ENCODE results near the gene FAM120C. TPM values are rescaled to one million over a fixed set of nuclear protein-coding genes. Genes with fewer than 3 reads are reported as not detected.

FAM120C gene, protein sequence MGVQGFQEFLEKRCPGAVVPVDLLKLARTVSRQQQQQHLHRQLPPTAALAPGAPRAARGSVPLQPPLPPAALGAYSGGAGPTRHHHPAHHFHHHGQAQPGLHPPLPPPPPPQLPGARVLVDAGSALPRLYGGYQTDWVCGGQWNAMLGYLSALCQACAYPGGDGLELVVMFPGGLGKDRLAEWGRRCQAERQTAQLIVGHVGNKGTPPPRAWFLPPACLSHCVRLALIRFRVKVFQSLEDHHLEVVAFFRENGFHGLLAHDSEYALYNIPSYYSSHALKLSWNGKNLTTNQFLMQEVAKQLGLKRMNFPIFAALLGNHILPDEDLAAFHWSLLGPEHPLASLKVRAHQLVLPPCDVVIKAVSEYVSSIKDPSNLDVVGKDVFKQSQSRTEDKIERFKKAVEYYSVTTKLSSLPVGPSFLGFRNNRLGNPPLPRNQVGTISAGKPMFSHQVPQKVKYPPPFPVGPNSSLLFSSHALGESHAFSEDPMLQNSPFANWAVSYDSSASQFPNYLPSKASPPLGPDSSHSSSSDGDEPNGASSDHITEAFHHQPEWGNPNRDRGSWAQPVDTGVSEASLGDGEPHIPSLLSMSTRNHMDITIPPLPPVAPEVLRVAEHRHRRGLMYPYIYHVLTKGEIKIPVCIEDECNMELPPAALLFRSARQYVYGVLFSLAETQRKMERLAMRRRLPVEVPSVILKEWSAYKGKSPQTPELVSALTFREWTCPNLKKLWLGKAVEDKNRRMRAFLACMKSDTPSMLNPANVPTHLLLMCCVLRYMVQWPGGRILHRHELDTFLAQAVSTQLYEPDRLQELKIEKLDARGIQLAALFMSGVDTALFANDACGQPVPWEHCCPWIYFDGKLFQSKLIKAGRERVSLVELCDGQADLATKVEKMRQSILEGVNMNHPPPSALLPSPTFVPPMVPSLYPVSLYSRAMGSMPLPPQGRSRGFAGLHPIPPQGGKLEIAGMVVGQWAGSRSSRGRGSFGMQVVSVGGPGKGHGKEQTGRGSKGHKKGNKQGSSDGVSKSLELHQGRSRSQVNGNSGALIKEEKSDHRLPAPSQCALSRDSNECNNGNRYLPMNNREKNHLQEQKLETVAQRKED
- 19.3 and 22.2 TPM in 2 replicates for total RNA-seq
- 5.5 TPM for polyA plus RNA-seq (2012)

DNA sequence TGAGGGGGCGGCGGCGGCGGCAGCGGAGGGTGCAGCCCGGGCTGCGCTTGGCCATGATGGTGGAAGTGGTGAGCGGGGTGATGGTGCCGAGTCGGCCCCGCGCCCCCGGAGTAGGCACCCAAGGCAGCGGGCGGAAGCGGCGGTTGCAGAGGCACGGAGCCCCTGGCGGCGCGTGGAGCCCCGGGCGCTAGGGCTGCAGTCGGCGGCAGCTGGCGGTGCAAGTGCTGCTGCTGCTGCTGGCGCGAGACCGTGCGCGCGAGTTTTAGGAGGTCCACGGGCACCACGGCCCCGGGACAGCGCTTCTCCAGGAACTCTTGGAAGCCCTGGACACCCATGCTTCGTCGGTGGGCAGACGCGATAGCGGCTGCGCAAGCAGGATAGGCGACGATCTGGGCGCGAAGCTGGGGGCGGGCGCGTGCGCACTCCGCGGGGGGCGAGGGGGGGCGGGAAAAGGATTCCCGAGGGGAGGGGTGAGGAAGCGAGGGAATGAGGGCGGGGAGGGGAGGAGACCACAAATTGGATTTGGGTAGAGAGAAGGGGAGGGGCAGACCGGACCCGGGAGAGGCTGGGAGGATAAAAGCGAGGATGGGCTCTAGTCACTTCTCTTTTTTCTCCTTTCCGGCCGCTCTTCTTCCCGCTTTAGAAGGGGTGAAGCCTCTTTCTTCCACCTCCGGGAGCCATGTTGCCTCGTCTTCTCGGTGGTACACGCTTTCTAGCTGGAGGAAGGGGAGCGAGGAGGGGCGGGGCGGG lies at the start of gene FAM120C:
TSS of gene FAM120C (minus strand) at position 391 of the 750 bp plus-strand sequence. CDS start at position 335, 56 bp downstream.
- peak; percentile 82 for DNase-seq (ENCODE audit: low read depth)

DNA sequence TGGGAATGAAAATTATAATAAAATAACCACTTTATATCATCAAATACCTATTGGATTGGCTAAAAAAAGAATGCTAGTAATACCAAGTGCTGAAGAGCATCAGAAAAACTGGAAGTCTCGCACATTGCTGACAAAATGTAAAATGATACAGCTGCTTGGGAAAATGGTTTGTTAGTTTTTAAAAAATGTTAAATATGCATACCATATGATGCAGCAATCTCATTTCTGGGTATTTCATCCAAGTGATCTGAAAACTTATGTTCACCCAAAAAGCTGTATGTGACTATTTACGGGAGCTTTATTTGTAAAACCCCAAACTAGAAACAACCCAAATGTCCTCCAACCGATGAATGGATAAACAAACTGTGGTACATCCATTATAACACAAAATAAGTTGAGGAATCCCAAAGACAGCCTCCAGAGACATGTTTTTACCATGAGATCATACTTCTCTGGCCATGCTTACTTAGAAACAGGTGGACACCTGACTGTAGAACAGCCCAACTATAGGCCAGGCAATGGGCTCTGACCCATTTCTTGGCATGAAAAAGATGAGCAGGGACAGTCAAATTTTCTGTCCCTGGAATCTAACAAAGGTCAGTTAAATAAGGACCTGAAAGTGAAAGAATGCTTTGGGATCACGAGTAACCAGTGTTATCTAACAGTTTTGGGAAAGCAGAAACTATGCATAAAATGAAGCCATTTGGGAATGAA lies 47.5 kb upstream of the FAM120C start:
- DNase-seq (ENCODE audit: low read depth) = no peak

DNA sequence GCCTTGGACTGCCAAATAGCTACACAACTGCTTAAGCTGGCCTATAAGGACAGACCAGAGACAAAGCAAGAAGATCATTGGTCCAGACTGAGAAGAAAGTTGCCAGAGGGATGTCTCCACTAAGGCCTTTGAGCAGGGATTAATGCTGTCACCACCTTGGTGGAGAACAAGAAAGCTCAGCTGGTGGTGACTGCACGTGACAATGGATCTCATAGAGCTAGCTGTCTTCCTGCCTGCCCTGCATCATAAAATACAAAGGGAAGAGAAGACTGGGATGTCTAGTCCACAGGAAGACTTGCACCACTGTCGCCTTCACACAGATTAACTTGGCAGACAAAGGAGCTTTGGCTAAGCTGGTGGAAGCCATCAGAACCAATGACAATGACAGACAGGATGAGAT lies 40.5 kb upstream of the FAM120C start:
- no peak for DNase-seq (ENCODE audit: low read depth)

DNA sequence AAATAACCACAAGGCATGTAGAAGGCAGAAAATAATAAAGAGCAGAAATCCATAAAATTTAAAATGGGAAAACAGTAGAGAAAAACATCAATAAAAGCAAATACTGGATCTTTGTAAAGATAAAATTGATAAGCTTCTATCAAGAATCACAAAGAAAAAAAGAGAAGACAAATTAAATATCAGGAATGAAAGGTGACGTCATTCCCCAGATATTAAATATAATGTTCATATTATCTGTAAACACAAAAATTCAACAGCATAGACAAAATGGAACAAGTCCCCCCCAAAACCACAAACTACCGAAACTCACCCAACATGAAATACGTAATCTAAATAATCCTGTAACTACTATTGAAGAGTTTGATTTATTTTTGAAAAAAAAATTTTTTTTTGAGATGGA lies 30.5 kb upstream of the FAM120C start:
- no peak for DNase-seq (ENCODE audit: low read depth)

DNA sequence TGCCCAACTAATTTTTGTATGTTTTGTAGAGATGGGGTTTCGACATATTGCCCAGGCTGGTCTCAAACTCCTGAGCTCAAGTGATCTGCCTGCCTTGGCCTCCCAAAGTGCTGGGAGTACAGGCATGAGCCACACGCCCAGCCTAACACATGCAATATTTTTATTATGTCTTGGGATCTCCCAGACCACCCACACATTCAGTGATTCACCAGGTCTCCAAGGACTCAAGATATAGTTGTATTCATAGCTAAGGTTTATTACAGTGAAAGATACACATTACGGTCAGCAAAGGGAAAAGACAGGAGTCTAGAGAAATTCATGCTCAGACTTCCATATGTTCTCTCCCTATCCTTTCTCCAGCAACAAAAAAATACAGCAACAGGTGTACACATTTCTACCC lies 25.5 kb upstream of the FAM120C start:
- peak; percentile 13 for DNase-seq (ENCODE audit: low read depth)

DNA sequence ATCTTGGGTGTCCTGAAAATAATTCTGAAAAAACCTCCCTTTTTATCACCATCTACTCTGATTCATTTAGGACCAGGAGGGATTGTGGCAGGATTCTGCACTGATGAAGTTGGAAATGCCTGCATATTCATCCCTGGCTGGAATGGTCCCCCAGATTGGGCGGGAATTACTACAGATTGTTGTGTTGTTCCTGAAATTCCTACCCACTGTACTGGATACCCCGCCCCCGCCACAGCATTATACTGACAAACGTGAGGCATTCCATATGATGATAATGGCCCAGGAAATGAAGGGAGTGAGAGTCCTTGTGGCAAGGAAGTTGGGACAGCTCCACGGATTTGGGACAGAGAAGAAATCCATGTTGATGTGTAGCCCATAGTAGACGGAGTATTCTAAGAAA lies 15.2 kb upstream of the FAM120C start:
- DNase-seq (ENCODE audit: low read depth) = no peak

DNA sequence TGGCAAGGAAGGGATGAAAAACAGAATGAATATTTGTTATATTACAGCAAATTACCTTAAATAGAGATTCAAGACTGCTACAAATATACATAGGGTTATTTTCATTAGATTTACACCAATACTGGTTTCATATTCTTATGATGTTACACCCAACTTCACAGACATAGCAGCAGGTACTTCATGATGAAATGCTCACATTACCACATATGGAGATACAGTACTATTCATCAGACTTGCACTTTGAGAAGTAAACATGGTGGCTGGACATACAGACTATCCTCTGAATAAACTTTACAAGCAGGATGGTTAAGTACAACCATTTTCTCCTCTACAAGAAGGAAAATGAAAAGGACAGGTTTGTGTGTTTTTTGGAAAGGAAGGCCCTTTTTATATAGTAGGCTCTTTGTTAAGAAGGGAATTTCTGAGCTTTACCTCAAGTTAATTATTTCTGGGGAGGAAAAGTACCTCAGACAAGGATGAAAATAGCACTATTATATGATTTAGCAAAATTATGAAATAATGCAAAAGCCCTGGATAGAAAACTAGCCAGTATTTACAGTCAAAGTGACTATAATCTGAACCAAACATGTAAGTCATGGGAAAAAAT lies 12.0 kb upstream of the FAM120C start:
- no peak for DNase-seq (ENCODE audit: low read depth)

DNA sequence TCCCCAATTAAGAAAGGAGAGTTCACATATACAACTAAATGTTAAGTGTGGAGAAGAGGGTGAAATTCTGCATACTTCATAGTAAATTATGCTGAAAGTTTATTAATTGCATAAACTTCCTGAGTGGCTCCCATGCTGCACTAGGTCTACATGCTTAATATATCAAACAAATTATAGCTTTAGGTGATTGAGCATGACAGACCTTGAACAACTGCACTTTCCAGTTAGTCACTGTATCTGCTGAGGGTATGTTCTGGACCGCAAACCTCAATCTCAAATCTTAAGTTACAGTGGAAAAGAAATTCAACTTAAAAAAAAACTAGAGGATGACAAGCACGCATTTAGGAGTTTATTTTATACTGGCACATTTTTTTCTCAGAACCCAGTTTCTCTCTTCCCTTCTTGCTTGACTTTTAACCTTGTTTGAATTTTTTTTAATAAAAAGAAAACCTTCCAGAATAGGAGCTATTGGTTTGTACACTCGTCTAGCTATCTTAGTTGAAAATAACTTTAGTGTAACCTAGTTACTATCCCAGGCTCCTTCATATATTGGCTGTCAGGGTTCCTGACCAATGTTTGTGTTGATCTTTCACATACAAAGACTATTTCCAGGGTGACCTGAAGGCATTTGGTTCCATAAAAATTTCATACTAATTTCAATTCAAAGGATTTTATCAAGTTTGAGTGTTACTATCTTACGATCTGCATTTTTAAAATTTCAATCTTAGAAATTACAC lies 10.2 kb upstream of the FAM120C start:
- peak; percentile 64 for DNase-seq (ENCODE audit: low read depth)

DNA sequence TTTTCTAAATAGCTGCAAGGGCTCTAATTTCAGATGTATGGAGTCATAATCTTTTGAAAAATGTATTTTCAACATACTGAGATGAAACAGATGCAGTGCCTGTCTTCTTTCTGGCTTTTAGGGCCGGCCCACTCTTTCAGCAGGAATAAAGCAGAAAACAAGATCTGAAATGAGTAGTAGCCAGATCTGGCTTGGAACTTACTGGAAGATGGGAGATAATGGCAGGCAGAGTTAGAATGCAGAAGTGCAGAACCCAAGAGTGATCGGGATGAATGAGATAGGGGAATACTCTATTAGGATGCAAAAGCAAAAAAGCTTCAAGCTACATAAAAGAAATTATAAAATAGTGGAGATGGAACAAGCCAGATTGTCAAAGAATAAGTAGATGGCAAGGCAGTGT lies 1.4 kb upstream of the FAM120C start:
- no peak for DNase-seq (ENCODE audit: low read depth)

DNA sequence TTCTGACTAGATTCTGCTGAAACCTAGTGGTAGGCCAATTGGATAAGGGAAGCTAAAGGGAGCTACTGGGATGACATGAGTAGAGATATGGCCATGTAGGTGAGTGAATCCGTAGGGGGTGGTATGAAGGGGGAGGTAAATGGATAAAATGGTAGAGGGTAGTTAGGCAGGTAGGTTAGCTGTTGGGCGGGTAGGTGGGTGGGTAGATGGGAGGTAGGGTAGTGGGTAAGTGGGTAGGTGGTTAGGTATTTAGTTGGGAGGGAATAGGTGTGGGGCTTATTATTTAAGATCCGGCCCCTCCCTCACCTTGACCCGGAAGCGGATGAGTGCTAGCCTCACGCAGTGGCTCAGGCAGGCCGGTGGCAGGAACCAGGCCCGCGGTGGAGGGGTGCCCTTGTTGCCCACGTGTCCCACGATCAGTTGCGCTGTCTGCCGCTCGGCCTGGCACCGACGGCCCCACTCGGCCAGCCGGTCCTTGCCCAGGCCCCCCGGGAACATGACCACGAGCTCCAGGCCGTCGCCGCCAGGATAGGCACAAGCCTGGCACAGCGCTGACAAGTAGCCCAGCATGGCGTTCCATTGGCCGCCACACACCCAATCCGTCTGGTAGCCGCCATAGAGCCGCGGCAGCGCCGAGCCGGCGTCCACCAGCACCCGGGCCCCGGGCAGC lies 725 bp downstream of the FAM120C start:
- DNase-seq (ENCODE audit: low read depth) = peak; percentile 51

DNA sequence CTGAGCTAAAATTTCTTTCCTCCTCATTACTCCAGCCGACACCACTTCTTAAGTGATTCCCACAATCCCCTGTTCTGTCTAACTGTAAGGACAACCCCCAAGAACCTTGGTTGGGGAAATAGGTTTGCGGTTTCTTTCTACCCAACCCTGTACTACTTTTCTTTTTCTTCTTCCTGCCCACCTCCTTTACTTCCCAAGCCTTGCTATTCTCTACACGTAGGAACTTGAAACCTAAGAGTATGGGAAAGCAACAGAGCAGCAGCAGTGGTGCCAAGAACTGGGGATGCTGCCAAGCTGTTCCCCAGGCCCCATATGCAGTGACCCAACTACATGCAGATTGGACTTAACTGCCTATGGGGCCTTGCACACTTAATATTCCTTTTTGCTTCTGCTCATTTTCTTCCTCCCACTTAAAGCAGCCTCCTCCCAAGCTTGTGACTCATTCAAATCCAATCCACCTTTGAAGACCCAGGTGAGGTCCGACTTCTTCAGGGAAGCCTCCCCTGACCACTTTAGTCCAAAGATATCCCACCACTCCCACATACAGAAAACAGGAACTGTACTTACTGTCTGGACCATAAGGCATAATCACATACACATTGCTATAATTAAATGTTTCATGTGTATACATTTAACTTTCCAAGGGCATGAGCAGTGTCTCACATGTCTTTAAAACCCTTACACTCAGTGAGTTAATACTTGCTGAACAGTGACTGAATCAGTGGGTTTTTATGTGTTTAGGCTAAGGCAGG lies 1.7 kb downstream of the FAM120C start:
- DNase-seq (ENCODE audit: low read depth) = no peak

DNA sequence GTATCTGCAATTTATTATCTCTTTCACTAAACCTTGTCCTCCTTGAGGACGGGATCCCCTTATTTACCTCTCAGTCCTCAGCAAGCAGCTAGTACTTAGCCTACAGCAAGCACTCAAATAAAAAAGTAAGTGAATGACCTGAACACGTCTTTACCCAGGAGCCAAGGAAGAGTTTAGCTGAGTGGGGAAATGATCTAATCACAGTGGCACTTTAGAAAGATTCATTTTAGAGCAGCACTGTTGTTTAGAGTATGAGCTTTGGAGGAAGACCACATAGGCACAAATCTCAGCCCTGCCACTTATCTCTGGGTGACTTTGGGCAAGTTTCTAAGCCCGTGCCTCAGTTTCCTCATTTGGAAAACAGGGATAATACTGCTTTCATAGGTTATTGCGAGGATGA lies 2.7 kb downstream of the FAM120C start:
- no peak for DNase-seq (ENCODE audit: low read depth)

DNA sequence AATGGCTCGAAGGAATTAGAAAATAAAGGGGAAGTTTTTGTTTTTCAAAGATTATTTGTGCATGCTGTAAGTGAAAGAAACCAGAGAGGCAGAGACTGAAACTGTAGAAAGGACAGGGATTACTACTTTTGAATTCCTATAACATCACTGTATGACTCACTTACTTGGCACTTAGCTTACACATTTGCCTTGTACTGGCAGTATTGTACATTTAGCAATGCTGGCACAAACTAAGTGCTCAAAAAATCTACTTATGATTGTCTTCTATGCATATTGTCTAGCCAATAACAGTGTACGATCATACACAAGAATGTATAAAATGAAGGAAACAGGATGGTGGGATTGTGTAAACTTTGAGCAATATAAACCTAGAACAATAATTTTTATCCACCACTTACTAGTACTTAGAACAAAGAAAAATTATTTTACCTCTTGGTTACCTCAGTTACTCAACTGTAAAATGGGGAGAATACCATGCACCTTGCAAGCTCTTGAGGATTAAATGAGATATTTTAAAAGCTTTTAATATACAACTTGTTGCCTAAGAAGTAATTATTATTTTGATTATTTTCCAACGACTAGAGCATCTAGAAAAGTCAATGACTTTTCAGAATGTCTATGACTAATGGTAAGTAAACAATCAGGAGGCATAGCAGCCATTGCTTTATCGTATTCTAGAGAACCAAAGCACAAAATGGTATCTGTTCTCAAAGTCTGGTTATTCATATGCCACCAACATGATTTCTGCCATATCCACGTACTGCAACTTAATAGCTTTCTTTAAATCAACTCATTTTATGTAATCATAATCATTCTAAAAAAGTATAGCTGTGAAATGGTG lies 4.7 kb downstream of the FAM120C start:
- DNase-seq (ENCODE audit: low read depth) = no peak

DNA sequence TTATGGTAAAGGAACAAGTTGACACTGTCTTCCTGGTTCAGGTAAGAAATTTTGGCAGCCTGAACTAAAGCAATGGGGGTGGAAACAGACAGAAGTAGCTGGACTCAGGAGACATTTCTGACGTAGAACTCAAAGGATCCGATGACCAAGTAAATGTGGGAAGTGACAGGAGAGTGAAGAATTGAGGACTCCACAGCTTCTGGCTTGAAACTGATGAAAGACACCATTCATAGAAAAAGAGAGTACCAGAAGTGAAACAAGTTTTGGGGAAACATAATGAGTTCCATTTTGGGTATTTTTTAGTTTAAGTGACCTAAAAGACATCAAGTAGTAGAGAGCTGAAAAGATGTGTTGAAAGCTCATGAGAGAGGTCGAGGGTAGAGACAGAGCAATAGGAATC lies 5.7 kb downstream of the FAM120C start:
- DNase-seq (ENCODE audit: low read depth) = no peak

DNA sequence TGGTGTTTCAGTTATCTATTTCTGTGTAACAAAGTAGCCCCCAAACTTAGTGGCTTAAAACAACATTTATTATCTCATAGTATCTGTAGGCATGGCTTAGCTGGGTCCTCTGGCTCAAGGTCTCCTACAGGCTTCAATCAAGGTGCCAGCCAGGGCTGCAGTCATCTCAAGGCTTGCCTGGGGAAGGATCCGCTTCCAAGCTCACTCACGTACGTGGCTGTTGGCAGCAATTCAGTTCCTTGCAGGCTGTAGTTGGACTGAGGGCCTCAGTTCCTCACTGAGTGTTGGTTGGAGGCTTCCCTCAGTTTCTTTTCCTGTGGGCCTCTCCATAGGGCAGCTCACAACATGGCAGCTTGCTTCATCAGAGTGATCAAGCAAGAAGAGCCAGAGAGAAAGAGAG lies 9.3 kb downstream of the FAM120C start:
- DNase-seq (ENCODE audit: low read depth) = no peak

DNA sequence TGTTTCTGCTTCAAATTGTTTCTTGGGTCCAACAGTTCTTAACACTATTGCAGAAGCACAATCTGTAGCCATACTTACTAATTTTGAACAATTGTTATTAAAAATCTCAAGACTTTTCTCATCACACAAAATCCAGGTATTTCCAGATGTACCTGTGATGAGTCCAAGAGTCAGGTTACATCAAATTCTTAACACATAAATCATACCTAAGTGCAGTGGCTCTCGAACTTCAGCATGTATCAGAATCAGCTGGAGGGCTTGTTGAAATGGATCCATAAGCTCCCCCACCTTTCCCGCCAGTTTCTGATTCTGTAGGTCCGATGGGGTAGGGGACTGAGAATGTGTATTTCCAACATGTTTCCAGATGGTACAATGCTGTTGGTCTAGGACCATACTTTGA lies 10.6 kb downstream of the FAM120C start:
- DNase-seq (ENCODE audit: low read depth) = no peak
